Neural cell (in vitro differentiated cells): ENCODE measurements around the gene TLR7. TPM values are rescaled to one million over a fixed set of nuclear protein-coding genes. Genes with fewer than 3 reads are reported as not detected.

Experiments used
- H2AFZ ChIP-seq: fragments of 200-600, 300-800 bp; sonication (generic), shearing (Covaris generic); 2 replicates; pipeline ENCODE4 v1.6.0; 2014; ENCODE audit warnings: low read depth, mild to moderate bottlenecking, antibody characterized with exemption, low read length, moderate library complexity
- H3F3A ChIP-seq: fragments of 200-600 bp; shearing (Covaris generic); 2 replicates; pipeline ENCODE4 v1.6.1; 2016; ENCODE audit warnings: mild to moderate bottlenecking, moderate library complexity, mixed read lengths, antibody characterized with exemption, low read length; ENCODE audit not compliant: insufficient read depth, poor library complexity, severe bottlenecking
- H3K27ac ChIP-seq: fragments of 200-600, 300-800 bp; sonication (generic), shearing (Covaris generic); 2 replicates; pipeline ENCODE4 v1.5.1; 2014; ENCODE audit warnings: mild to moderate bottlenecking, low read length, moderate library complexity
- H3K27me3 ChIP-seq: fragments of 300-800, 200-600 bp; sonication (generic), shearing (Covaris generic); 2 replicates; pipeline ENCODE4 v1.6.0; 2014; ENCODE audit warnings: mild to moderate bottlenecking, low read depth, low read length, moderate library complexity; ENCODE audit not compliant: insufficient read depth
- H3K36me3 ChIP-seq: fragments of 300-800, 200-600 bp; sonication (generic), shearing (Covaris generic); 2 replicates; pipeline ENCODE4 v1.5.1; 2014; ENCODE audit warnings: mild to moderate bottlenecking, antibody characterized with exemption, low read length, moderate library complexity; ENCODE audit not compliant: insufficient read depth
- H3K4me2 ChIP-seq: fragments of 300-800, 200-600 bp; sonication (generic), shearing (Covaris generic); 2 replicates; pipeline ENCODE4 v1.6.0; 2014; ENCODE audit warnings: mild to moderate bottlenecking, low read length
- H3K4me3 ChIP-seq: fragments of 300-800, 200-600 bp; sonication (generic), shearing (Covaris generic); 2 replicates; pipeline ENCODE4 v1.5.1; 2014; ENCODE audit warnings: mild to moderate bottlenecking, low read length, moderate library complexity
- H3K79me2 ChIP-seq: fragments of 200-600 bp; shearing (Covaris generic); replicated peaks from 2 replicates; pipeline ENCODE4 v1.6.0; 2014; ENCODE audit warnings: mild to moderate bottlenecking, low read length, moderate library complexity; ENCODE audit not compliant: insufficient read depth
- H3K9ac ChIP-seq: fragments of 300-800, 200-600 bp; sonication (generic), shearing (Covaris generic); 2 replicates; pipeline ENCODE4 v1.6.1; 2016; ENCODE audit warnings: mild to moderate bottlenecking, low read length, mixed read lengths
- H3K9me2 ChIP-seq: fragments of 200-600 bp; shearing (Covaris generic); 2 replicates; pipeline ENCODE4 v1.6.1; 2016; ENCODE audit warnings: mild to moderate bottlenecking, low read length, mixed read lengths; ENCODE audit not compliant: insufficient read depth
- H3K9me3 ChIP-seq: fragments of 200-600, 300-800 bp; sonication (generic), shearing (Covaris generic); 2 replicates; pipeline ENCODE4 v1.6.1; 2016; ENCODE audit warnings: mild to moderate bottlenecking, mixed run types, low read length, moderate library complexity, mixed read lengths
- H4K20me1 ChIP-seq: fragments of 200-600 bp; shearing (Covaris generic); 2 replicates; pipeline ENCODE4 v1.6.1; 2016; ENCODE audit warnings: mild to moderate bottlenecking, mixed run types; ENCODE audit not compliant: insufficient read depth
- CTCF ChIP-seq: fragments of 450-650 bp; IDR thresholded peaks from 2 replicates; pipeline ENCODE4 v1.5.1; 2014; ENCODE audit warnings: antibody characterized with exemption, mild to moderate bottlenecking, moderate library complexity; ENCODE audit not compliant: poor library complexity, severe bottlenecking
- EP300 ChIP-seq: fragments of 450-650 bp; conservative IDR thresholded peaks from 2 replicates; pipeline ENCODE4 v1.6.1; 2014; ENCODE audit warnings: antibody characterized with exemption, mild to moderate bottlenecking, moderate library complexity; ENCODE audit not compliant: poor library complexity, severe bottlenecking
- EZH2 ChIP-seq: fragments of 200-600, 300-800 bp; shearing (Covaris generic), sonication (generic); IDR thresholded peaks from 2 replicates; pipeline ENCODE4 v1.6.1; 2014; ENCODE audit warnings: antibody characterized with exemption, low read length, borderline replicate concordance, mild to moderate bottlenecking; ENCODE audit not compliant: insufficient read depth, poor library complexity, severe bottlenecking
- MXI1 ChIP-seq: fragments of 450-650 bp; conservative IDR thresholded peaks from 2 replicates; pipeline ENCODE4 v1.6.1; 2014; ENCODE audit warnings: antibody characterized with exemption, mild to moderate bottlenecking; ENCODE audit not compliant: poor library complexity, severe bottlenecking
- POLR2AphosphoS5 ChIP-seq: IDR thresholded peaks from 2 replicates; pipeline ENCODE4 v1.6.1; 2012
- RAD21 ChIP-seq: fragments of 450-650 bp; conservative IDR thresholded peaks from 2 replicates; pipeline ENCODE4 v1.6.1; 2014; ENCODE audit warnings: antibody characterized with exemption, mild to moderate bottlenecking, moderate library complexity
- REST ChIP-seq: IDR thresholded peaks from 2 replicates; pipeline ENCODE4 v1.6.1; 2012; ENCODE audit warnings: borderline replicate concordance
- SMC3 ChIP-seq: fragments of 450-650 bp; conservative IDR thresholded peaks from 2 replicates; pipeline ENCODE4 v1.6.1; 2014; ENCODE audit warnings: antibody characterized with exemption, mild to moderate bottlenecking, moderate library complexity; ENCODE audit not compliant: poor library complexity
- TAF1 ChIP-seq: IDR thresholded peaks from 2 replicates; pipeline ENCODE4 v1.6.1; 2012; ENCODE audit warnings: low read depth
- polyA plus RNA-seq: library from polyadenylated mRNA; depleted of rRNA; stranded (reverse); fragments of >200 nt; gene quantifications from 2 replicates; pipeline ENCODE4 v1.2.3, GENCODE V29; 2014

Gene TLR7
- polyA plus RNA-seq, 1 donor from 2014 or later: not detected

- Histone ChIP-seq H2AFZ (no peak overlapping the region), H3K4me3 (no peak overlapping the region), H3F3A (no peaks in the 10 kb centered on the region), H4K20me1 (no peaks in the 10 kb centered on the region), H3K4me2 (no peak overlapping the region), H3K79me2 (no peaks in the 10 kb centered on the region), H3K9ac (no peak overlapping the region), H3K27ac (no peak overlapping the region), H3K27me3 (no peaks in the 10 kb centered on the region), H3K9me3 (no peaks in the 10 kb centered on the region), H3K9me2 (no peaks in the 10 kb centered on the region), H3K36me3 (no peaks in the 10 kb centered on the region)
- TF ChIP-seq RAD21 (no peak), EP300 (no peak), EZH2 (no peak), REST (no peak), CTCF (no peak), SMC3 (no peak), MXI1 (no peak), TAF1 (no peak), POLR2AphosphoS5 (no peak)
Measured at GRCh38 chrX:12922599-12922919, 55.7 kb downstream of the TLR7 start.

- H3K4me3 ChIP-seq: no peak overlapping the region
- no peak overlapping the region for H3K4me2 ChIP-seq
- H3F3A ChIP-seq: no peaks in the 10 kb centered on the region
- no peaks in the 10 kb centered on the region for H3K79me2 ChIP-seq
- H3K9me2 ChIP-seq: no peaks in the 10 kb centered on the region
- H3K9ac ChIP-seq: no peak overlapping the region
- TF ChIP-seq MXI1 (no peak), EZH2 (no peak), SMC3 (no peak), REST (no peak), RAD21 (no peak), CTCF (no peak), POLR2AphosphoS5 (no peak), EP300 (no peak), TAF1 (no peak)
- no peaks in the 10 kb centered on the region for H3K36me3 ChIP-seq
- H3K27ac ChIP-seq: no peak overlapping the region
- no peaks in the 10 kb centered on the region for H4K20me1 ChIP-seq
- no peaks in the 10 kb centered on the region for H3K9me3 ChIP-seq
- no peaks in the 10 kb centered on the region for H3K27me3 ChIP-seq
- H2AFZ ChIP-seq: no peak overlapping the region
Measured at GRCh38 chrX:12929701-12930100, 62.8 kb downstream of the TLR7 start.
